Psoas muscle (tissue), 8 donors: Measurements from ENCODE around the gene PRR16. TPM values are rescaled to one million over a fixed set of nuclear protein-coding genes. Genes with fewer than 3 reads are reported as not detected.
"Not testable (repeated sequence)": the region's sequence is repeated elsewhere in the genome, so short reads cannot be mapped to it uniquely, and the experiment has no call there.

Source experiments
- ATAC-seq, 4 donors: fragments of 200-7000 bp; cut with Tn5 transposase; one replicate each; pipeline ENCODE4 v1.9.1; 2020; ENCODE audit warnings: moderate library complexity in 3 of 4, mild to moderate bottlenecking in 2 of 4
- DNase-seq, 2 donors: peaks; one replicate each; pipeline ENCODE4 v3.0.0-alpha.2; 2020
- H3K27ac ChIP-seq: fragments of 200-600 bp; one replicate; pipeline ENCODE4 v1.8.0; 2022
- H3K27me3 ChIP-seq, 3 donors: fragments of 200-600 bp in 1 of 3; one replicate each; pipeline versions ENCODE4 v1.6.1 to v1.8.0; 2013 to 2022; ENCODE audit warnings: low read length in 2 of 3, mild to moderate bottlenecking in 2 of 3, moderate library complexity in 1 of 3; ENCODE audit not compliant: insufficient read depth in 3 of 3
- H3K36me3 ChIP-seq, 2 donors: fragments of 200-600 bp in 1 of 2; one replicate each; pipeline versions ENCODE4 v1.6.1 to v1.8.0; 2013 to 2022; ENCODE audit warnings: low read depth in 1 of 2, mild to moderate bottlenecking in 1 of 2, moderate library complexity in 1 of 2; ENCODE audit not compliant: insufficient read depth in 1 of 2
- H3K4me1 ChIP-seq: fragments of 200-600 bp; one replicate; pipeline ENCODE4 v1.8.0; 2022
- H3K4me3 ChIP-seq: fragments of 200-600 bp; one replicate; pipeline ENCODE4 v1.8.0; 2022; ENCODE audit warnings: mild to moderate bottlenecking
- H3K9me3 ChIP-seq: fragments of 200-600 bp; one replicate; pipeline ENCODE4 v1.8.0; 2022
- WGBS, 3 donors: extraction: QIAGEN DNeasy Blood & Tissue Kit; methylation state at CpG; one replicate each; pipeline versions ENCODE4 v1.1.6 to v1.1.7; 2013; 5-methylcytosine and 5-hydroxymethylcytosine counted together
- intact Hi-C, 2 donors: fragments of 100-400 bp; cut with DNase I; formaldehyde crosslinking; loops; one replicate each; pipeline versions ENCODE4 v1.11.0 to v1.14.2; 2022
- polyA plus RNA-seq, 3 donors: library from polyadenylated mRNA; stranded (reverse); fragments of 200-250 nt; gene quantifications; one replicate each; pipeline ENCODE4 v1.2.3, GENCODE V29; 2013
- total RNA-seq, 4 donors: library from RNA; stranded (reverse); fragmentation: NEBNext Ultra II Directional in 2 of 4; extraction: Animal tissue kit (Norgen Biotek cat#: 25700) in 2 of 4; gene quantifications; one replicate each; pipeline versions ENCODE4 v1.2.1 to v1.2.4, GENCODE V29; 2021 to 2023
- TF ChIP-seq, protein P1 (sequence below): fragments of 200-600 bp; IDR thresholded peaks from one replicate; pipeline ENCODE4 v1.8.0; 2022; ENCODE audit warnings: antibody characterized with exemption
- donor health status: healthy with polysubstance abuse.
- donor health status: DM: no; HTN: no; CAD: no; lungs with moderate emphysema.
- donor health status: Bipolar disorder and iron deficiency.
- donor health status: healthy.
- donor health status: DM: yes; HTN: yes; CAD: no.
- donor health status: DM: no; HTN: no; CAD: no.
- donor health status: DM: no; HTN: no; CAD: no.
- donor health status: DM: yes; HTN: yes; CAD: no.

PRR16 gene
- total and polyA plus RNA-seq, 7 donors = 1.3 to 12.1 (median 3.1) TPM

DNA sequence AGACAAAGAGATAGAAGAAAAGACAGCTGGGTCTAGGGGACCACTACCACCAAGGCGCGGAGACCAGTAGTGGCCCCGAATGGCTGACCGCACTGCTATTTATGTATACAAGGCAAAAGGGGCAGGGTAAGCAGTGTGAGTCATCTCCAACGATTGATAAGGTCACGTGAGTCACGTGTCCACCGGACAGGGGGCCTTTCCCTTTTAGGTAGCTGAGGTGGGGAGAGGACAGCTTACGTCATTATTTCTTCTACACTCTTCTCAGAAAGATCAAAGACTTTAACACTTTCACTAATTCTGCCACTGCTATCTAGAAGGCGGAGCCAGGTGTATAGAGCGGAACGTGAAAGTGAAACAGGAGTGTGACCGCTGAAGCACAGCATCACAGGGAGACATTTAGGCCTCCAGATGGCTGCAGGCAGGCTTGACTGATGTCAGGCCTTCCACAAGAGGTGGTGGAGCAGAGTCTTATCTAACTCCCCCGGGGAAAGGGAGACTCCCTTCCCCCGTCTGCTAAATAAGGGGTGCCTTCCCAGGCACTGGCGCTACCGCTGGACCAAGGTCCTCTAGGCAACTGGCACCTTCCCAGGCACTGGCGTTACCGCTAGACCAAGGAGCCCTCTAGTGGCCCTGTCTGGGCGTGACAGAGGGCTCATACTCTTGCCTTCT is 6.1 kb upstream of the PRR16 start:
- TF ChIP-seq, protein P1, sequence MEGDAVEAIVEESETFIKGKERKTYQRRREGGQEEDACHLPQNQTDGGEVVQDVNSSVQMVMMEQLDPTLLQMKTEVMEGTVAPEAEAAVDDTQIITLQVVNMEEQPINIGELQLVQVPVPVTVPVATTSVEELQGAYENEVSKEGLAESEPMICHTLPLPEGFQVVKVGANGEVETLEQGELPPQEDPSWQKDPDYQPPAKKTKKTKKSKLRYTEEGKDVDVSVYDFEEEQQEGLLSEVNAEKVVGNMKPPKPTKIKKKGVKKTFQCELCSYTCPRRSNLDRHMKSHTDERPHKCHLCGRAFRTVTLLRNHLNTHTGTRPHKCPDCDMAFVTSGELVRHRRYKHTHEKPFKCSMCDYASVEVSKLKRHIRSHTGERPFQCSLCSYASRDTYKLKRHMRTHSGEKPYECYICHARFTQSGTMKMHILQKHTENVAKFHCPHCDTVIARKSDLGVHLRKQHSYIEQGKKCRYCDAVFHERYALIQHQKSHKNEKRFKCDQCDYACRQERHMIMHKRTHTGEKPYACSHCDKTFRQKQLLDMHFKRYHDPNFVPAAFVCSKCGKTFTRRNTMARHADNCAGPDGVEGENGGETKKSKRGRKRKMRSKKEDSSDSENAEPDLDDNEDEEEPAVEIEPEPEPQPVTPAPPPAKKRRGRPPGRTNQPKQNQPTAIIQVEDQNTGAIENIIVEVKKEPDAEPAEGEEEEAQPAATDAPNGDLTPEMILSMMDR = peak; percentile 80
- ATAC-seq = peak; percentile 55 to 72 (median 67)
- H3K4me1 ChIP-seq = peaks cover 29% of the 10 kb centered on the region
- no peaks in the 10 kb centered on the region for H3K36me3 ChIP-seq
- peak overlapping the region; percentile 58 for H3K4me3 ChIP-seq
- H3K27ac ChIP-seq = no peak overlapping the region
- peak; percentile 81 to 84 for DNase-seq
- no peaks in the 10 kb centered on the region for H3K27me3 ChIP-seq
- intact Hi-C loops = no loop called here
- WGBS, 3 donors = 68 to 74% (median 73%) methylated on average over 20 of the region's 20 CpGs
- no peaks in the 10 kb centered on the region for H3K9me3 ChIP-seq

DNA sequence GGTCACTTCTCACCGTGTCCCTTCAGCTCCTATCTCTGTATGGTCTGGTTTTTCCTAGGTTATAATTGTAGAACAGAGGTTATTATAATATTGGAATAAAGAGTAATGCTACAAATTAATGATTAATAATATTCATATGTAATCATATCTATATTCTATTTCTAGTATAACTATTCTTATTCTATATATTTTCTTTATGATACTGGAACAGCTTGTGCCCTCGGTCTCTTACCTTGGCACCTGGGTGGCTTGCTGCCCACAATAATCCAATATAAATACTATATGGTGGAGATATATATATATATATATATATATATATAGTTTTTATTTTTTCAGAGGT is 5.6 kb upstream of the PRR16 start:
- DNase-seq, H3K27ac ChIP-seq, H3K27me3 ChIP-seq, intact Hi-C loops, H3K36me3 ChIP-seq, ATAC-seq, H3K9me3 ChIP-seq: not testable (repeated sequence)
- peak overlapping the region; percentile 58 for H3K4me3 ChIP-seq
- peaks cover 27% of the 10 kb centered on the region for H3K4me1 ChIP-seq
- WGBS, 3 donors = 61 to 74% (median 64%) methylated on average over 2 of the region's 2 CpGs

DNA sequence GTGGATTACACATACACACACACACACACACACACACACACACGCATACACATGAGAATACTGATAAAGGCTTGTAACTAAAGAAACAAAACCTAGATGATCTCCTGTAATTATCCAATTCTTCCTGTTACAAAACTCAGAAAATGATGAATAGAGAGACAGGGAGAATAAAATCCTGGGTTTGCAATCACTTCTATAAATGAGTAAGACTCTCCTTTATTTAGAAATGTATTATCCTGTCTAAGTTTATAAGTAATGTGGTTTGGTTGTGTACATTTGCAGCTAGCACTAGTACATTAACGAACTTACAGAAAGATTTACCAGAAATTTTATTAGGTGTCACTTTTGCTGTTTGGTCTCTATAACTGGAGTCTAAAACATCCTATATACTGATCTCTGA is 2.8 kb upstream of the PRR16 start:
- TF ChIP-seq, protein P1 = no peak
- no peaks in the 10 kb centered on the region for H3K9me3 ChIP-seq
- ATAC-seq (no peak), DNase-seq (no peak)
- no peaks in the 10 kb centered on the region for H3K27me3 ChIP-seq
- H3K36me3 ChIP-seq = no peaks in the 10 kb centered on the region
- H3K27ac ChIP-seq = no peak overlapping the region
- H3K4me1 ChIP-seq = peaks cover 6% of the 10 kb centered on the region
- no peak overlapping the region for H3K4me3 ChIP-seq
- WGBS, 3 donors = 90 to 95% (median 93%) methylated on average over 2 of the region's 2 CpGs
- intact Hi-C loops = loop anchor here (10.0 kb wide), 2 partner anchors 406 to 516 kb away; no protein-coding TSS in a partner anchor

DNA sequence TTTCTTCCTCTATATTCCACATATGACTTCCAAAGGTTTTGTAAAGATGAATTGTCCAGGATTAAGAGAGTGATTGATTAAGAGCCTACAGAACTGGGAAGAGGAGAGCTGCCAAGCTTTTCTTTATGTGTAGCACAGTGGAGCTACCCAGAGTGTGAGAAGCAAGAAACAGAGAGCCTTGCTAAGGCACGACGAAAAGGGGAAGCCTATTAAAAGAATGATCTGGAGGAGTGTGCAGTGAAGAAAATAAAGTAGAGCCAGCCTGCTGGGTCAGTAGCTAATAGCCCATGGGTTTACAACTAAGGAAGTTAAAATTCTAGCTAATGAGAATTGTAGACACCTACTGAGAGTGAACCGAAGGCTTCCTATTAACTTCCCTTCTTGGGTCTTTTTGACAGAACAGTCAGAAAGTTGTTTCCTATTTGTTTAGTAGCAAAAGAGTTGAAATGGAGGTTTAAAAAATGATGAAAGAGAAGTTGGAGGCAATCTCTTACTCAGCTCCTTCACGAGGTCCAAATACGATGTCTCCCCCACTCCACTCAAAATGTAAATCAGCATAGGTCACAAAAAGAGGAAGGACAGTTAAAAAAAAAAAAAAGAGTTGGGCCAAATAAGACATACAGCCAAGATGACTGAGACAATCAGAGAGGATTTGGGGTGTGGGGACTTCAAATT is 957 bp upstream of the PRR16 start:
- Histone ChIP-seq H3K4me1 (peaks cover 17% of the 10 kb centered on the region), H3K36me3 (no peaks in the 10 kb centered on the region), H3K27me3 (no peaks in the 10 kb centered on the region), H3K27ac (no peak overlapping the region), H3K4me3 (peak overlapping the region; percentile 76), H3K9me3 (no peaks in the 10 kb centered on the region)
- intact Hi-C loops = loop anchor here (10.0 kb wide), 2 partner anchors 408 to 518 kb away; no protein-coding TSS in a partner anchor
- no peak for ATAC-seq
- WGBS, 3 donors = 50 to 59% (median 56%) methylated on average over 5 of the region's 5 CpGs
- DNase-seq = no peak
- TF ChIP-seq, protein P1 = no peak

DNA sequence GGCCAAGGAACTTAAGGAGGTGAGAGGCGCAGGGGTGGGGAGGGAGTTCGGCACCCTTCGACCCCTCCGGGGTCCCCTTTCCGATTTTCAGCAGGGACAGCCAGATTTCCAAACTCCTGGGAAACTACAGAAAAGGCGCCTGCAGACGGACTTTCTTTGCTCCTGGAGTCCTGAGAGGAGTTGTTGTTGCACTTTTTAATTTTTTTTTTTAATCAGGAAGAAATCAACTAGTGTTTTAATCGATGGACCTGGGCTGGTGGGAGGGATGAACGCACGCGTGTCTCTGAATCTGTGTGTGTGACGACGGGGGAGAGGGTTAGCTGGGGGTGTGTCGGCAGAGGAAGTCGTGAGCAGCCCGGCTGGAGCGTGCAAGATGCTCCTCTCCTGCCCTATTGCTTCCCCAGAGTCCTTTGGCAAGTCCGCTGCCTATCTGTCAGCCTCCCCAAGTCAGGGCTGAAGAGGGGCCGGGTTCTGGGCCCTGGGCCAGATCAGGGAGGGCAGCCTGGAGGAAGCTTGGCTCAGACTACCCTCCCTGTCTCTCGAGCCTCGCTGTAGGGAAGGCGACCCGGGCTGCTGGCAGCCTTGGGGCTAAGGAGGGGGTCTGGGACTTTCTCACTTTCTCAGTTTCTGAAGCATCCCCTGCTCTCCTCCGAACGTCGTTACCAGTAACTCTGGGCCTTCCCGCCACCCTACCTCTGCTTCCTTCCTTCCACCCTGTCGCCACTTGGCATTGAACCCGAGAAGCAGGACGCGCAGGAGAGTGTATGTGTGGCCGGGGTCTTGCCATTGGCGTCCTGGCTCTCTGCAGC is 731 bp downstream of the PRR16 start:
- 0 to 1% (median 0%) methylated on average over 31 to 33 of the region's 33 CpGs for WGBS, 3 donors
- intact Hi-C loops = loop anchor here (10.0 kb wide), 2 partner anchors 410 to 520 kb away; no protein-coding TSS in a partner anchor
- ATAC-seq = peak; percentile 54 to 75 (median 62)
- DNase-seq = peak; percentile 56 to 70
- Histone ChIP-seq H3K9me3 (no peaks in the 10 kb centered on the region), H3K4me1 (peaks cover 20% of the 10 kb centered on the region), H3K27me3 (no peaks in the 10 kb centered on the region), H3K4me3 (peak overlapping the region; percentile 76), H3K36me3 (no peaks in the 10 kb centered on the region), H3K27ac (peak overlapping the region; percentile 74)
- TF ChIP-seq, protein P1 = no peak
